Measurements from ENCODE around the gene CTSV. TPM values are rescaled to one million over a fixed set of nuclear protein-coding genes. Genes with fewer than 3 reads are reported as not detected.
"Not testable (repeated sequence)": the region's sequence is repeated elsewhere in the genome, so short reads cannot be mapped to it uniquely, and the experiment has no call there.

Gene CTSV
- total RNA-seq, 1 donor from 2014 or later = 0.22 TPM

DNA sequence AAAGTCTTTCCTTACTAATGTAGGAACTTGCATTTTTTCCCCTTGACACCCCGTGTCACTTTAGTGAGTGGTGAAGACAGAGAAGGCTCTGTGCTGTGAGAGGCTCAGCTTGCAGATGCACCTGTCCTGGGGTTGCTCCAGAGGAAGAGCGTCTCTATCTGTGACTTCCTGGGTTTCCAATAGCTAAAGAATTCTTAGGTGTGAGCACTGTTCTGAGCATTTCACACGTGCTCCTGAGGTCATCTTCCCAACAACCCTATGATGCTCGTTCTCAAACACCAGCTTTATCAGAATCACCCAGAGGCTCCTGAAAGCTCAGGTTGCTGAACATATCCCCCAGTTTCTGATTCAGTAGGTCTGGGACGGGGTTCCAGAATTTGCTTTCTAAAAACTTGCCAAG is 6.4 kb upstream of the CTSV start:
- no peak for DNase-seq (ENCODE audit: low spot score)

DNA sequence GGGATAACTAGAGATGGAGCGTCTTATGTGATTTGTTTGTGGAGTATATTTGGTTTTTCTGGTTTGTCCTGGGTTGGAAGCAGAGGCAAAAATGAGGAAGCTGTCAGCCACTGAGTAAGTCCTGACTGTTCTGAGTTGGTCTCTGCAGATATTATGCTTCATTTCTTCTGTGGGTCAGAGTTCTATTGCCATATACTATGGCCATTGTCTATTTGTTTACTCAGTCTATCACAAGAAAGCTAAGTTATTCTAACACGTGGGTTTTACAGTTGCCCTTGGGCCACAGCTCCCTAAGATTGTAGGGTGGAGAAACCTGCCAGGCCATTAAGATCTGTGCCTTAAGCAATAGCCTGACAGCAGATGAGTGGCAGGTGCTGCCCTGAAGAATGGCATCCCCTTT is 3.0 kb upstream of the CTSV start:
- DNase-seq (ENCODE audit: low spot score) = no peak

DNA sequence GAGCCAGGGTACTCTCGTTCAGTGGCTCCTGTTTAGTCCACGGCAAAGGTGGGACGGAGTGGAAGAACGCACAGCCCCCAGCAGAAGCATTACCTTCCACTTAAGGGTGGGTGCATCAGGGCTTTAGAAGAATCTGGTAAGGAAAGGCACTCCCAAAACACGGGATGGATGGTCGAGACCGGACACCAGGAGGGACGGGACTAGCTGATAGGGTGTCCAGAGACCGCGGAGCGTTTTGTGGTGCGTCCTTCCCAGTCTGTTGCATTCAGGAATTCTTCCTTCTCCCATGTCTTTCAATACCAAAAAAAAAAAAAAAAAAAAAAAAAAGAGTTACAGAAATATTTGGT is 545 bp upstream of the CTSV start:
- no peak for DNase-seq (ENCODE audit: low spot score)

DNA sequence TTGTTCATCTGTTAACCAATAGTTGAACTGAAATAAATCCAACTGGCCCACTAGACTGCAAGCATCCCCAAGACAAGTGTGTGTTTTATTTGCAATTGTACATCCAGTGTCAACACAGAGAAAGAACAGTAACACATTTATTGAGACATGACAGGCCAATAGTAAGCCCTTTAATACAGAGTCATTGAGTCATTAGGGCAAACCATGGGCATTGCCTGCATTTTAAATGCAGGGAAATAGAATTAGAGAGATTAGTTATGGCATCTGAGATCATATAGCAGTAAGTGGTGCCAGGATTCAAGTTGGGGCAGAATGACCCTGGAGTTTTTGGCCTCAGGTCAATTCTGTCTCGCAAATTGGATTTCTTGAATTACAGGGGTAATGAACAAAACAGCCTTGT is 15.4 kb downstream of the CTSV start:
- not testable (repeated sequence) for DNase-seq (ENCODE audit: low spot score)

DNA sequence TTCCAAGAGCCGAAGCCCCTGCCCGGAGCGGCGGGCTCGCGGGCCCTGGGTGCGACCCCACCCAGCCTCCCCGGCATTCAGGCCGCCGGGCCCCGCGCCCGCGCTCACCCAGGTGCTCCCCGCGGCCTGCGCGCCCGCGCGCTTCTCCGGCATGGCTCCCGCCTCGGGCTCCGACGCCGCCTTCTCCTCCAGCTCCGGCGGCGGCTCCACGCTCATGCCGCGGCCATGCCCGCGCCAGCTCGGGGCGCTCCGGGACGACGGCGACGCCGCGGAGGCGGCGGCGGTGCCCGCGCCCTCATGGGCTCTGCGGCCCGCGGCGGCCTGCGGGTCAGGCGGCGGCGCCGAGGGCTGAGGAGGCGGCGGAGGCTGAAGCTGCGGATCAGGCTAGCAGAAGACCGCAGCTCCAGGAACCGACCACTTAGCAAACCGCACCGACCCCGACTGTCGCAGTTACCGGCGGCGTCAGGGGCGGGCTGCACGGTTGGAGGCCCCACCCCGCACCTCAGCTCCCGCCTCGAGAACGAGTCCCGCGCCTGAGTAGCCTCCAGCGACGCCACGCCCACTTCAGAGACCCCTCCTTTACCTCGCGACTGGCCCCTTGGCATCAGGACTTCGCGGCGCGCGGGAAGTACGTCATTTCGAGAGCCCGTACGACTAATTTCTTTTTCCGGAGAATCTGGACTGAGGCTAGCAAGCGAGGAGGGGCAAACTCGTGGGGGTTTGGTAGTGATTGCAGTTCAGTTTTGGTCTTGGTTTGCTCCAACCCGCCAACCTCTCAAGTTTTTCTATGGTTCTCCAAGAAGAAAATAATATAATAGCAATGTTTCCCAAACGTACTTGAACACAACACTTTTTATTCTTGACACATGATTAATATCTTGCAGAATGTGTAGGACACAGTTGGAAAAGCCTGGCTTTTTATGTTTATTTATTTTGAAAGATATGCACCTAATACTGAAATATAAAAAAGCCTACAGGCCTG is 25.5 kb downstream of the CTSV start:
- not testable (repeated sequence) for DNase-seq (ENCODE audit: low spot score)

DNA sequence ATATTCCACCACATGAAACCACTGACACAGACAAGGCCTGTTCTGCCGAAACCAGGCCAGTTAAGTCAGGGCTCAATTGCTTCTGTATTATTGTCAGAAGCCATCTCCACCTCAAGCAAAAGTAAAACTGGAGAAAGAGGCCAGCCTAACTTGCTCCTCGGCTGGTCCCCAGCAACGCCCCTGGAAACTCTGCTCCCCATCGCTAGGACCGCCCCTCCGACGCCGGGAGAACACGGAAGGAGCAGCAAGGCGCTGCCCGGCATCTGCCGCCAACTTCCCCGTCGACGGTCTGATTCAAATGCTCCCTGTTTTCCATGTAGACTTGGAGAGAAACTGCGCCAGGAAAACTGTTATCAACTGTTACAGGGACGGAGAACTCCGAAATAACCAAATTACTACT is 26.3 kb downstream of the CTSV start:
- not testable (repeated sequence) for DNase-seq (ENCODE audit: low spot score)

DNA sequence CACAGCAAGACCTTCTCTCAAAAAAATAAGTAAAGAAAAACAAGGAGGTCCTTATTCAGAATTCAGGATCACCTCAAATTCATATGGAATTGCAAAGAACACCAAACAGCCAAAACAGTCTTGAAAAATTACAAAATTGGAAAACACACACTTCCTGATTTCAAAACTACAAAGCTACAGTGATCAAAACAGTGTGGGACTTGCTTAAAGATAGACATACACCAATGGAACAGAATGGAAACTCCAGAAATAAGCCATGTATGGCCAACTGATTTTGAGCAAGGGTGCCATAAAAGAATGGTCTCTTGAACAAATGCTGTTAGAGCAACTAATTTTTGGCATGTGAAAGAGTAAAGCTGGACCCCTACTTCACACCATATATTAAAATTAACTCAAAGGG is 36.7 kb downstream of the CTSV start:
- not testable (repeated sequence) for DNase-seq (ENCODE audit: low spot score)

DNA sequence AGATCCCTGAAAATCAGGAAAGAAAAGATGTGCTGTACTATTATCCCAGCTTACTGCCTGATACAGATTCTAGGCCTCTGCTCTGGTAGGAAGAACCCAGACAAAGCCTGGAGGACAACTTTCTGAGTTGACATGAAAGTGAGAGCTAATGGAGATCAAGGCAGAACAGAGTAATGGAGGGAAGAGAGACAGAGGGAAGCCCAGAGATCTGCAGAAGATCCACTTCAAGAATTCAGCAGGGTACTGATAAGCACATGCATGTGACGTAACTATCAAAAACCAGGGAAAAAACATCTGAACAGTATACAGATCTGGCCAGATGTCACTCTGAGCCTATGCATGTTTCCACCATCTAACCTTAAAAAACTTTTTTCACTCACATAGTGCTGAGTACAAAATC is 37.6 kb downstream of the CTSV start:
- DNase-seq (ENCODE audit: low spot score) = not testable (repeated sequence)

DNA sequence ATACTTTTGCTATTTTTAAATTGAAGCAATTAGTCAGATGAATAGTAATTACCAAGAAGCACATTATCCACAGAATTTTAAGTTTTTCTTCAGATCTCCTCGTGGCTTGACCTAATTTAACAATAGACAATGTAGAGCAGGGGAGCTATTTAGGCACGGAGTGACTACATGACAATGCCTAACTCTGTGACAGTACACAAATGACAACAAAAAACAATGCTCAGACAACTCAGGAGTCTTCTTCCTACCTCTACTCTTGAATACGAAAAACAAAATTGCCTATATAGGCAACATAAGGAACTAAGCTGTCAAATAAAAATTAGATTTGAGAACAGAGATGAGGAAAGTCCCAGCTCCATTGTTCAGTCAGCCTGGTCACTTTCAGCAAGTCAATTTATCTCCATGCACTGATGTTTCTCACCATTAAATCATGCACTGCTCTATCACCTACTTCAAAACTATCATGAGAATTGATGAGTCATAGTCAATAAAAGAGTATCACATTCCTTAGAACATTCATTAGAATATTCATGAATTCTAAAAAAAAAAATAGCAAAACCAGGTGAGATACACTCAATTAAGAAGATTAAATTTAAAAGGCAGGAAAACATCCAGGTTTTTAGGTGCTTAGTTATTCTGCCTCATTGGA is 38.7 kb downstream of the CTSV start:
- not testable (repeated sequence) for DNase-seq (ENCODE audit: low spot score)

DNA sequence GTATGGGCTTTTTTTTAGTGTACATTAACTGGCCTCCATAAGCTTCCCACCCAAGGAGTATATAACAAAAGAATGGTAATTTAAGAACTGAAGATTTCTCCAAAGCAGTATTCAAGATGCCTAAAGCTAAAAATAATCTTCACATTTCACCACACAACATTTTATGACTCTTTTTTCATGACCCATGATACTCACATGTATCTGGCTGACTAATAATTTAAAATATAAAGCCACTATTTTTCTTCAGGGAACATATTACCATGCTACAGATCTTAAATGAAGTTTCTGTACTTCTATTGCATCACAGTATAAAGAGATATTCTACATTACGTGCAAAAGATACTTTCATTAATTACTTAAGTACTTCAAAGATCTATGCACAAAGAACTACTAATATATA is 39.2 kb downstream of the CTSV start:
- not testable (repeated sequence) for DNase-seq (ENCODE audit: low spot score)

DNA sequence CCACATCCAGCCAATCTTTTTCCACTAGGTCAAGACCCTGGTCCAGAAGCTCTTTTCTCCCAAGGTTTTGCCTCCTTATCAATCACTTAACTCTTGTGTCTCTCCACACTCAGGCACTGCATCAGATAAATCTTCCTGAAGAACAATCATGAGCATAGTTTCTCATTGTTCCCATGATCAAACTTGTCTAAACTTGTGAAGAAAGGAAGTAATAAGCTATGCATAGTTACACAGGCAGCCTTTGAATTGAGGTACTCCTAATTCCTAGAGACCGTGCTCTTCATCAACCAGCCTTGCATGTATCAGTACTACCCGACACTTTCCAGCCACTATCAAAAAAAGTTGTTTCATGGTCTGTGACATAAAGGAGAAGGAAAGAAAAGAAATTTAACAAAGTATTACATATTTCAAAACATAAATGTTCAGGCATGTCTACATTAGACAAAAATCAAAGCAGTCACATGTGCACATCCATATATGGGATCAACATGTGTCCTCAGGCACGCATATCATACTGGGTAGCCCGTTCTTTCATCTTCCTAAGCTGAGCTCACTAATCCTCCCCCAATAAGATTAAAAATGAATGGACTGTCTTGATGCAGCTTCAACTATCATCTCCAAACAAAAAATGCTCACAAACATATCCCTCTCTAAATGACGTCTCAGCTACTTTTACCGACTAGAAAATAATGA is 41.8 kb downstream of the CTSV start:
- not testable (repeated sequence) for DNase-seq (ENCODE audit: low spot score)

DNA sequence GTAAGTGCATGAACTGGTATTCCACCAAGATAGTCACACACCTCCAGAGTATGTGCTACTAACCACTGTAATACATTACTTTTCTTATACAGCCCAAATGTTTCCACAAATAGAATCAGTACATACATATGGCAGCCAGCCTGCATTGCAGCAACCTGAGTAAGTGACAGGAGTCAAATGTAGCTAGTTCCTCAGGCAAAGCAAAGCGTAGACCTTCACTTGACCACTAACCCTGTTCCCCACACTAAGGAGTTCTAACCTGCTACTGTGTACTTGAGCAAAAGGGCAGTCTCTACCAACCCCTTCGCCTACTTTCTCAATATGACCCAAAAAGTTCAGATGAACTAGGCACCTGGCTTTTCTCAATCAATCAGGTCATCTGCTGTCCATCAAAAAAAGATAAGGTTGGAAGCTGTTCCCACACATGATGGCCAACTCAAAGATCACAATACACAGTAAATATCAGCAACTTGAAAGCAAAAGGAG is 44.4 kb downstream of the CTSV start:
- DNase-seq (ENCODE audit: low spot score) = not testable (repeated sequence)

DNA sequence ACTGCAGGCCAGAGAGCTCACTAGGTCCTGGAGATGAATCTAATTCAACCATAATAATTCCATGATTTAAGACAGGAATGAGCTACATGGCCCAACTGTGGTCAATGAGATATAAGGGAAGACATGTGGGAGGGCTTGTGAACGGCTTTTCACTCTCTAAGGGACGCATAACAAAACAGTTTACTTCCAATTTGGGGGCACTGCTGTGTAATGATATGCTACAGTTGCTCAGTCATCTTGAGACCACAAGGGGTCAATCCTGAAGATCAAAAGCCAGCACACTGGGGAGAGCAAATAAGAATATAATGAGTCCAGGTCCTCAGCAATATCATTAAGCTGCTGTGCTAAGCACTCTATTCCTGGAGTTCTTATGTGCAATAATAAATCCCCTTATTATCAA is 46.6 kb downstream of the CTSV start:
- DNase-seq (ENCODE audit: low spot score) = not testable (repeated sequence)

DNA sequence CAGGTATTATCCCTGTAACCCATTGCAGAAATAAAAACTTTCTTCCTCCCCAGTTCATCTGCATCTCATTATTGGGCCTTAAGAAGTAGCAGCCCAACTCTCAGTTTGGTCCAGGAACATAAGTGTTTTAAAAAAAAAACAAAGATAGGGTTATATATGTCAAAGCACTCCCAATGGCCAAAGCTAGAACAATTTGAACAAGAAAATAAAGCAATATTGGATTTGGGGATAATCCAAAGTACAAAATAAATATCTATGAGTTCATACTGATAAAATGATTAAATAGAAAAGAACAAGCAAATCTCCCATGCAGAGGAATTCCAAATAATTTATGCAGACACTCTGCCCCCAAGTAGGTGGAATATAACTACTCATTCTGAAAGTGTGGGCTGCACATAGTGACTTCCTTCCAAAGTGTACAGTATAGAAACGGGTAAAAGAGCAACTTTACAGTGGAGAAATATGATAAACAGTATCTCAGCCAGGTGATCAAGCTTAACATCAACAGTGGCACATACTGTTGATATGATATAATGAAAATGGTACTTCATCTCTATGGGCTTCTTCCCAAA is 49.1 kb downstream of the CTSV start:
- not testable (repeated sequence) for DNase-seq (ENCODE audit: low spot score)

DNA sequence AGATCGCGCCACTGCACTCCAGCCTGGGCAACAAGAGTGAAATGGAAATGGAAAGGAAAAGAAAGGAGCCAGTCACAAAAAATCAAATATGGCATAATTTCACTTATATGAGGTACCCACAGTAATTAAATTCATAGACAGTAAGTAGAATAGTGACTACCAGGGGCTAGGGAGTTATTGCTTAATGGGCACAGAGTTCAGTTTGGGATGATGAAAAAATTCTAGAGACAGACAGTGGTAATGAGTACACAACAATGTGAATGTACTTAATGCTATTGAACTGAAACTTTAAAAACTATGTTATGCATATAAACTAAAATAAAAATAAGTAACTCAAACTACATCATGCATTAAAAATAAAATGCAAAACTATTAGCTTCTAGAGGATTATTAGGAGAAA is 54.1 kb downstream of the CTSV start:
- not testable (repeated sequence) for DNase-seq (ENCODE audit: low spot score)

DNA sequence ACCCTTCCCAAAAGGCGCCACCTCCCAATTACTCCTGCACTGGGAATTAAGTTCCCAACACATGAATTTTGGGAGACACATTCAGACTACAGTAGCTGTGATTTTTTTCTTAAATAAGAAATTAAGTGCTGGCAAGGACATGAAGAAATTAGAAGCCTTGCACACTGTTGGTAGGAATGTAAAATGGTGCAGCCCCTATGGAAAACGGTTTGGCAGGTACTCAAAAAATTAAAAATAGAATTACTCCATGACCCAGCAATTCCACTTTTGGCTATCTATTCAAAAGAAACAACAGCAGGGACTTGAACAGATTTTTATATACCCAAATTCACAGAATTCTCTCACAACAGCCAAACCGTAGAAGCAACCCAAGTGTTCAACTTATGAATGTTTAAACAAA is 54.8 kb downstream of the CTSV start:
- not testable (repeated sequence) for DNase-seq (ENCODE audit: low spot score)

DNA sequence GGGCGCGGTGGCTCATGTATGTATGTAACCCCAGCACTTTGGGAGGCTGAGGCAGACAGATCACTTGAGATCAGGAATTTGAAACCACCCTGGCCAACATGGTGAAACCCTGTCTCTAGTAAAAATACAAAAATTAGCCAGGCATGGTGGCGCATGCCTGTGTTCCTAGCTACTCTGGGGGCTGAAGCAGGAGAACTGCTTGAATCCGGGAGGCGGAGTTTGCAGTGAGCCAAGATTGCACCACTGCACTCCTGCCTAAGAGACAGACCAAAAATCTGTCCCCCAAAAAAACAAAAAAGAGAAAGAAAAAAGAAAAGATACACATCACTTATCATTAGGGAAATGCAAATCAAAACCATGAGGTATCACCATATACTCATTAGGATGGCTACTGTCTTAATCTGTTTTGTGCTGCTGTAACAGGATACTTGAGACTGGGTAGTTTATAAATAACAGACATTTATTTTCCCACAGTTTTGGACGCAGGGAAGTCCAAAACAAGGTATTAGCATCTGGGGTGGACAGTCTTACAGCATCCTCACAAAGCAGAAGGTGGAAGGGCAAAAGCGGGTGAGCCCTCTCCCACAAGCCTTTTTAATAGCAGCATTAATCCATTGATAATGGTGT is 55.3 kb downstream of the CTSV start:
- not testable (repeated sequence) for DNase-seq (ENCODE audit: low spot score)
